Nephron (organoid): Measurements from ENCODE around the gene KLK7.

Experiments used
- H3K27ac Mint-ChIP-seq, 3 experiments: 2 replicates each; pipeline ENCODE4 v1.8.0; 2020; ENCODE audit warnings: mixed read lengths in 3 of 3, mild to moderate bottlenecking in 2 of 3, moderate library complexity in 1 of 3
- H3K27me3 Mint-ChIP-seq: 2 replicates; pipeline ENCODE4 v1.8.0; 2021; ENCODE audit warnings: low read depth, mild to moderate bottlenecking, moderate library complexity, mixed read lengths
- H3K36me3 Mint-ChIP-seq: 2 replicates; pipeline ENCODE4 v1.8.0; 2020; ENCODE audit warnings: low read depth, mixed read lengths
- H3K4me1 Mint-ChIP-seq: 2 replicates; pipeline ENCODE4 v1.8.0; 2020; ENCODE audit warnings: mixed read lengths
- H3K4me3 Mint-ChIP-seq, 3 experiments: 2 replicates each; pipeline ENCODE4 v1.8.0; 2020; ENCODE audit warnings: mild to moderate bottlenecking in 3 of 3, mixed read lengths in 3 of 3, moderate library complexity in 2 of 3
- H3K9me3 Mint-ChIP-seq: 2 replicates; pipeline ENCODE4 v1.8.0; 2020; ENCODE audit warnings: mixed read lengths
- CTCF ChIP-seq, 3 experiments: fragments of 200-600 bp; sonication (generic); IDR thresholded peaks; one replicate each; pipeline ENCODE4 v1.5.0; 2021; ENCODE audit warnings: antibody characterized with exemption in 3 of 3; ENCODE audit not compliant: unreplicated experiment in 3 of 3

The KLK7 gene

GRCh38 chr19:51015691-51016267, 32.1 kb upstream of the KLK7 start:
- H3K4me1 Mint-ChIP-seq = peaks cover 19% of the 10 kb centered on the region
- peak overlapping the region; percentile 16 to 30 (median 26) for H3K4me3 Mint-ChIP-seq
- no peak for TF ChIP-seq CTCF (IDR thresholded peaks at IDR 0.05; ENCODE audit: unreplicated experiment in 3 of 3)
- H3K27ac Mint-ChIP-seq = no peak overlapping the region
- H3K27me3 Mint-ChIP-seq = peaks cover 88% of the 10 kb centered on the region
- H3K9me3 Mint-ChIP-seq = peaks cover 3% of the 10 kb centered on the region
- no peaks in the 10 kb centered on the region for H3K36me3 Mint-ChIP-seq

DNA sequence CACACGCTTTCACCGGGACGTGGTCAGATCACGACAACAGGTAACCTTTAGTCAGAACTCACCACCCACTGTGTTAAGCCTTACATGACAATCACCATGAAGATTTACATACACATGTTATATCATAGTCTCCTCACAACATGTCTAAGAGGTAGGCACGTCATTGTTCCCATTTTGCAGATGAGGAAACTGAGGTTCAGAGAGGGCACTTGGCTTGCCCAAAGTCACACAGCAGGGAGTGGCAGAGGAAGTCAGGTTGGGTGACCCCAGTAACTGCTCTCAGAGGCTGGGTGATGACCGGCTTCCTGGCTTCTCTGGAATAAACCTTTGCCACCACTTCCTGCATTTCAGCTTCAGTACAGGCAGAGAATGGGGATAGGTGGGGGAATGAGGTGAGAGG, 30.5 kb upstream of the KLK7 start:
- no peak for TF ChIP-seq CTCF (IDR thresholded peaks at IDR 0.05; ENCODE audit: unreplicated experiment in 3 of 3)
- Mint-ChIP-seq H3K36me3 (no peaks in the 10 kb centered on the region), H3K4me1 (peaks cover 14% of the 10 kb centered on the region), H3K27me3 (peaks cover 83% of the 10 kb centered on the region), H3K27ac (no peak overlapping the region), H3K4me3 (peak overlapping the region in 1 of 3 experiments; percentile 53), H3K9me3 (peaks cover 3% of the 10 kb centered on the region)

DNA sequence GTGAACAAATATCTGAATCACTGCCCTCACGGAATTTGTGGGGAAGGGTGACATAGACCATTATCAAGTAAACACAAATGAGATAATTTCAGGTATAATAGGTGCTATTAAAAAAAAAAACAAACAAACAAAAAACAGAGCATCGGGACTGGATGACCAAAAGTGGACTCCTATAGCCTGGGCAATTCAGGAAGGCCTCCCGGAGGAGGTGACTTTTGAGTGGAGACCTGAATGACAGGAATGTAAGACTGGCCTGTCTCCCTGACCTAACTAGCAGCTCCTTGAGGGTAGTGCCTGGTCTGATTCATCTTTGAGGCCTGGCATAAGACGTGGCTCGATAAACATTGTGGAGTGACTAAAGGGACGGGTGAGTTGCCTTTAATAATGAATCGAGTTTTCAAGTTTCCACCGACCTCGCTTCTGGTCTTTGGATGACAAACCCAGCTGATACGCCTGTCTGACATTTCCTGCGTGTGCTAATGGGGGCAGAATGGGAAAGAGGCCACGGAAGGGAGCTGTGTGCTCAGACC, 29.0 kb upstream of the KLK7 start:
- H3K4me1 Mint-ChIP-seq = peaks cover 6% of the 10 kb centered on the region
- peaks cover 74% of the 10 kb centered on the region for H3K27me3 Mint-ChIP-seq
- no peak overlapping the region for H3K27ac Mint-ChIP-seq
- peaks cover 3% of the 10 kb centered on the region for H3K9me3 Mint-ChIP-seq
- H3K36me3 Mint-ChIP-seq = no peaks in the 10 kb centered on the region
- no peak overlapping the region for H3K4me3 Mint-ChIP-seq
- no peak for TF ChIP-seq CTCF (IDR thresholded peaks at IDR 0.05; ENCODE audit: unreplicated experiment in 3 of 3)

DNA sequence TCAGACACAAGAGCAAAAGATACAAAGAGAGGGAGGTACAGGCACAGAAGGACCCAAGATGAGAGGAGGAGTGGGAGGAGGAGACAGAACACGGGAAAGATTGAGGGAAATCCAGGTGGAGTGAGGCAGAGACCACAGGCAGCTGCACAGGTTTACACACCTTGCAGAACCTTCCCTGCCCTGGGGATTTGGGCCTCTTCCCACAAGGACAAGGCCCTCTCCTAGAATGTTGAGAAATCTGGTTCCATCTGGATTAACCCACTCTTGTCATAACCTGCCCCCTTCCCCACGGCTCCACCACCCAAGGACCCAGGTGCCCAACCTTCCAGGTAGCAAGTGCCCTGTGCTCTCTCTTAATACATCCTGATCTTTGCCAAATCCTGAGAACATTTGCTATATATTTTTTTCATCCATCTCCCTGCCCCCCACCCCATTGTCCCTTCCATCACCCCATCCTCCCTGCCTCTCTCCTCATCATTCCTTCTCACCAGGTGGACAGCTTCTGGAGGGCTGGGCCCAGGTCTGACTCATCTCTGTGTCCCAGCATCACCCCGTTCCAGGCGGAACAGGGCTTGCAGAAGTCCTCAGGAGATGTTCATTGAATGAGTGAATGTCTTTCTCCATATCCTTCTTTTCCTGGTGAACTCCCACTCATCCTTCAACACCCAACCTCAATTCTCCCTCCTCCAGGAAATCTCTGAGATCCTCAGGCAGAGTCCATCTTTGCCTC, 26.5 kb upstream of the KLK7 start:
- Mint-ChIP-seq H3K4me3 (no peak overlapping the region), H3K4me1 (no peaks in the 10 kb centered on the region), H3K36me3 (no peaks in the 10 kb centered on the region), H3K9me3 (no peaks in the 10 kb centered on the region), H3K27ac (no peak overlapping the region), H3K27me3 (peaks cover 65% of the 10 kb centered on the region)
- TF ChIP-seq CTCF (IDR thresholded peaks at IDR 0.05; ENCODE audit: unreplicated experiment in 3 of 3) = no peak

DNA sequence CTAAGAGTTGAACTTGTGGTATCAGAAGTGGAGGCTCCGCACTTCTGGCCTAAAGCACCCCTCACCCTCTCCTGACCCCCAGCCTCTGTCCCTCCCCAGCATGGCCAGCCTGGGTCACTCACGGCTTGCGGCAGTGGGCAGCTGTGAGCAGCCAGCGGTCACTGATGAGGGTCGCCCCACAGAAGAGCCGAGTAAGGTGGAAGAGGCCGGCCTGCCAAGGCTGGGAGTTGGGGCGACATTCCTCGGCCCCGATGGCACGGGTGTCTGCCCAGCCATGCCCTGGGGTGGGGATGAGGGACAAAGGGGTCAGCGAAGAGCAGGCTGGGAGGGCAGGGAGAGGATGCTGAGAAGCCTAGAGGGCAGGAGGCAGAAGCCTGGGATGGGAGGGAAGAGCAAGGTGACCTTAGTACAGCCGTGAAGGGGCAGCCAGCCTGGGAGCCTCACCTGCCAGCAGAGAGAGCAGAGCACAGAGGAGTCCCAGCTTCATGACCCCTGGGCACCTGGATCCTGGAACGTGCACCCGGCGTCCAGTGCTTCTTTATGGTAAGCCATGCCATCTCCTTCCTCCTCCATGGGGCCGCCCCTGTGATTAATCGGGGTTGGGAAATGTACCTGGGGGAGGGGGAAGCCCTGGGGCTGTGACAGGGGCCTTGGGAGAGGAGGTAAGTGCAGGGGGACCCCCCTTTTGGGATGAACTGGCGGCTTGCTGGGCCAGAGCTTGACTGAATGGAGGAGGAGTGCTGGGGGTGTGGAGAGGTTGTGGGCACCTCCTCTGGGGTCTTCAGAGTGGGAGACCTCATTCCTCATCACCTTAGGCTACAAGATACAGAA, 25.6 kb upstream of the KLK7 start:
- Mint-ChIP-seq H3K27me3 (peaks cover 62% of the 10 kb centered on the region), H3K4me3 (no peak overlapping the region), H3K36me3 (no peaks in the 10 kb centered on the region), H3K4me1 (no peaks in the 10 kb centered on the region), H3K27ac (no peak overlapping the region), H3K9me3 (no peaks in the 10 kb centered on the region)
- TF ChIP-seq CTCF (IDR thresholded peaks at IDR 0.05; ENCODE audit: unreplicated experiment in 3 of 3) = no peak
